Common myeloid progenitor, CD34-positive (primary cell): ENCODE results near the gene GRIK2. TPM values are rescaled to one million over a fixed set of nuclear protein-coding genes. Genes with fewer than 3 reads are reported as not detected.
A peak's percentile ranks its signal among the peaks of the same experiment; 100 is the strongest.
"Not testable (repeated sequence)": the region's sequence is repeated elsewhere in the genome, so short reads cannot be mapped to it uniquely, and the experiment has no call there.

Source experiments
- CTCF ChIA-PET: fragments of 350-600 bp; sonication (Branson Sonifier 250); formaldehyde crosslinking; loops from one replicate; lab custom pipeline; 2021; ENCODE audit warnings: antibody characterized with exemption; lab: Charles Lee
- POLR2A ChIA-PET: fragments of 350-600 bp; sonication (Branson Sonifier 250); formaldehyde crosslinking; loops from one replicate; lab custom pipeline; 2021; ENCODE audit warnings: antibody characterized with exemption; lab: Charles Lee
- DNase-seq, 3 donors: peaks; one replicate each; pipeline versions ENCODE4 v3.0.0 to v3.0.0-alpha.2; 2013
- H3K27ac ChIP-seq, 2 experiments: 1 replicate in 1 of 2; 2 replicates in 1 of 2; pipeline ENCODE4 v1.7.0; 2013; ENCODE audit warnings: inconsistent platforms in 2 of 2, low read length in 2 of 2, mild to moderate bottlenecking in 2 of 2, low read depth in 1 of 2, moderate library complexity in 1 of 2; ENCODE audit not compliant: severe bottlenecking in 2 of 2, insufficient read depth in 1 of 2, poor library complexity in 1 of 2
- H3K27me3 ChIP-seq, 5 experiments: replicated peaks in 2 of 5; 1 replicate in 3 of 5; 2 replicates in 2 of 5; pipeline versions ENCODE4 v1.6.1 to v1.7.0; 2013; ENCODE audit warnings: low read length in 4 of 5, mild to moderate bottlenecking in 2 of 5, moderate library complexity in 2 of 5, inconsistent platforms in 1 of 5; ENCODE audit not compliant: insufficient read depth in 5 of 5, control insufficient read depth in 4 of 5
- H3K36me3 ChIP-seq, 4 experiments: 1 replicate in 2 of 4; 2 replicates in 2 of 4; pipeline versions ENCODE4 v1.6.1 to v1.7.0; 2013; ENCODE audit warnings: low read length in 3 of 4, control low read depth in 1 of 4, mild to moderate bottlenecking in 1 of 4; ENCODE audit not compliant: control insufficient read depth in 4 of 4, insufficient read depth in 4 of 4
- H3K4me1 ChIP-seq, 4 experiments: 1 replicate in 3 of 4; 2 replicates in 1 of 4; pipeline versions ENCODE4 v1.6.1 to v1.7.1; 2013; ENCODE audit warnings: low read length in 3 of 4, mild to moderate bottlenecking in 3 of 4, control low read depth in 1 of 4, inconsistent platforms in 1 of 4, moderate library complexity in 1 of 4; ENCODE audit not compliant: control insufficient read depth in 4 of 4, insufficient read depth in 4 of 4; ENCODE audit errors: control extremely low read depth in 1 of 4
- H3K4me3 ChIP-seq, 7 experiments: 1 replicate in 4 of 7; 2 replicates in 3 of 7; pipeline versions ENCODE4 v1.5.1 to v1.7.0; 2013; ENCODE audit warnings: mild to moderate bottlenecking in 7 of 7, low read length in 6 of 7, moderate library complexity in 6 of 7, inconsistent platforms in 2 of 7, low read depth in 2 of 7, control low read depth in 1 of 7; ENCODE audit not compliant: insufficient read depth in 4 of 7, control insufficient read depth in 1 of 7; ENCODE audit errors: extremely low read depth in 1 of 7
- H3K9me3 ChIP-seq, 5 experiments: 1 replicate in 4 of 5; 2 replicates in 1 of 5; pipeline versions ENCODE4 v1.6.1 to v1.7.1; 2013; ENCODE audit warnings: low read length in 4 of 5, mild to moderate bottlenecking in 2 of 5, inconsistent platforms in 1 of 5, low read depth in 1 of 5, moderate library complexity in 1 of 5; ENCODE audit not compliant: control insufficient read depth in 4 of 5, insufficient read depth in 2 of 5; ENCODE audit errors: control extremely low read depth in 1 of 5
- WGBS: methylation state at CpG from one replicate; pipeline ENCODE4 v1.1.5; 2013; ENCODE audit not compliant: insufficient coverage; 5-methylcytosine and 5-hydroxymethylcytosine counted together
- polyA plus RNA-seq: library from polyadenylated mRNA; unstranded; fragments of 120-200 nt; gene quantifications from one replicate; pipeline ENCODE4 v1.2.1, GENCODE V29; 2013

GRIK2 gene
- 0.04 TPM for polyA plus RNA-seq

- ChIA-PET CTCF (no interaction called here), POLR2A (no interaction called here)
- peak within 1 kb of the TSS in 4 of 7 experiments; percentile 9 to 40 (median 12) for H3K4me3 ChIP-seq
- peaks cover 18 to 55% (median 21%) of the 10 kb centered on the region in 5 experiments for H3K27me3 ChIP-seq
- no peak within 1 kb of the TSS for H3K27ac ChIP-seq
- WGBS = 1% methylated on average over 39 of the region's 45 CpGs
- peaks cover 0 to 9% (median 2%) of the 10 kb centered on the region in 4 experiments for H3K4me1 ChIP-seq
- no peaks in the 10 kb centered on the region for H3K9me3 ChIP-seq
- H3K36me3 ChIP-seq = no peaks in the 10 kb centered on the region
- peak in 2 of 3 donors; percentile 31 to 49 for DNase-seq
These were observed at the start of gene GRIK2 for GRCh38 chr6:101393251-101393828. Gene GRIK2, plus strand, starts transcription at chr6:101393708.

- CTCF ChIA-PET = no interaction called here
- H3K27ac ChIP-seq = no peak overlapping the region
- no peak overlapping the region for H3K4me3 ChIP-seq
- no peak for DNase-seq
- H3K36me3 ChIP-seq = no peaks in the 10 kb centered on the region
- H3K4me1 ChIP-seq = no peaks in the 10 kb centered on the region
- POLR2A ChIA-PET = no interaction called here
- 83% methylated on average over 4 of the region's 5 CpGs for WGBS
- H3K27me3 ChIP-seq = no peaks in the 10 kb centered on the region
- H3K9me3 ChIP-seq = no peaks in the 10 kb centered on the region
These were observed 48.6 kb upstream of the GRIK2 start for GRCh38 chr6:101344885-101345284.

GRCh38 chr6:101348816-101349215 lies 44.7 kb upstream of the GRIK2 start:
- H3K36me3 ChIP-seq = no peaks in the 10 kb centered on the region
- no peaks in the 10 kb centered on the region for H3K4me1 ChIP-seq
- peaks cover 0 to 2% (median 0%) of the 10 kb centered on the region in 5 experiments for H3K27me3 ChIP-seq
- no CpG with 5 or more reads among the region's 3 CpGs for WGBS
- ChIA-PET CTCF (no interaction called here), POLR2A (no interaction called here)
- H3K4me3 ChIP-seq = no peak overlapping the region
- no peak overlapping the region for H3K27ac ChIP-seq
- no peak for DNase-seq
- H3K9me3 ChIP-seq = no peaks in the 10 kb centered on the region

- H3K27me3 ChIP-seq, H3K4me1 ChIP-seq, H3K36me3 ChIP-seq, POLR2A ChIA-PET, CTCF ChIA-PET, H3K4me3 ChIP-seq, DNase-seq, H3K9me3 ChIP-seq, H3K27ac ChIP-seq: not testable (repeated sequence)
- 80% methylated on average over 1 of the region's 6 CpGs for WGBS
These were observed 42.9 kb upstream of the GRIK2 start for GRCh38 chr6:101350631-101351030.

GRCh38 chr6:101351173-101351572 lies 42.3 kb upstream of the GRIK2 start:
- ChIA-PET POLR2A (no interaction called here), CTCF (no interaction called here)
- Histone ChIP-seq H3K4me3 (no peak overlapping the region), H3K9me3 (no peaks in the 10 kb centered on the region), H3K27ac (no peak overlapping the region), H3K27me3 (peaks cover 0 to 2% (median 0%) of the 10 kb centered on the region in 5 experiments), H3K4me1 (no peaks in the 10 kb centered on the region), H3K36me3 (no peaks in the 10 kb centered on the region)
- no CpG with 5 or more reads among the region's 1 CpG for WGBS
- no peak for DNase-seq

- Histone ChIP-seq H3K27me3 (peaks cover 0 to 2% (median 0%) of the 10 kb centered on the region in 5 experiments), H3K4me1 (no peaks in the 10 kb centered on the region), H3K4me3 (no peak overlapping the region), H3K27ac (no peak overlapping the region), H3K36me3 (no peaks in the 10 kb centered on the region), H3K9me3 (no peaks in the 10 kb centered on the region)
- DNase-seq = no peak
- ChIA-PET CTCF (no interaction called here), POLR2A (no interaction called here)
- no CpG with 5 or more reads among the region's 4 CpGs for WGBS
These were observed 41.2 kb upstream of the GRIK2 start for GRCh38 chr6:101352316-101352715.

GRCh38 chr6:101365181-101365580 lies 28.3 kb upstream of the GRIK2 start:
- DNase-seq = no peak
- Histone ChIP-seq H3K36me3 (no peaks in the 10 kb centered on the region), H3K27me3 (no peaks in the 10 kb centered on the region), H3K27ac (no peak overlapping the region), H3K4me3 (no peak overlapping the region), H3K9me3 (no peaks in the 10 kb centered on the region), H3K4me1 (no peaks in the 10 kb centered on the region)
- 96% methylated on average over 4 of the region's 4 CpGs for WGBS
- POLR2A ChIA-PET = no interaction called here
- CTCF ChIA-PET = no interaction called here
